ENCODE measurements around the gene NHLRC1. TPM values are rescaled to one million over a fixed set of nuclear protein-coding genes. Genes with fewer than 3 reads are reported as not detected.

The NHLRC1 gene
- polyA plus RNA-seq, 1 donor from 2014 or later = 0.32 TPM

GRCh38 chr6:18148304-18149025 is 26.0 kb upstream of the NHLRC1 start:
- Histone ChIP-seq H3K4me3 (ENCODE audit: low read length) (no peak overlapping the region), H3K27me3 (ENCODE audit: insufficient read depth, low read depth, low read length) (no peaks in the 10 kb centered on the region), H3K27ac (ENCODE audit: low read length) (no peak overlapping the region), H2AFZ (ENCODE audit: low read depth, low read length) (no peak overlapping the region), H4K20me1 (ENCODE audit: insufficient read depth) (no peaks in the 10 kb centered on the region), H3F3A (ENCODE audit: insufficient read depth, low read length, poor library complexity, severe bottlenecking) (no peaks in the 10 kb centered on the region), H3K9me3 (ENCODE audit: low read length) (no peaks in the 10 kb centered on the region), H3K36me3 (ENCODE audit: insufficient read depth, low read length) (no peaks in the 10 kb centered on the region), H3K9ac (ENCODE audit: low read length) (no peak overlapping the region), H3K79me2 (replicated peaks; ENCODE audit: insufficient read depth, low read length) (no peaks in the 10 kb centered on the region), H3K9me2 (ENCODE audit: insufficient read depth, low read length) (no peaks in the 10 kb centered on the region), H3K4me2 (ENCODE audit: low read length) (no peak overlapping the region)
- TF ChIP-seq EZH2 (IDR thresholded peaks at IDR 0.05; ENCODE audit: borderline replicate concordance, insufficient read depth, low read length, poor library complexity, severe bottlenecking) = no peak
- TF ChIP-seq SMC3 (conservative IDR thresholded peaks at IDR 0.05; ENCODE audit: poor library complexity) = no peak
- no peak for TF ChIP-seq MXI1 (conservative IDR thresholded peaks at IDR 0.05; ENCODE audit: poor library complexity, severe bottlenecking)
- no peak for TF ChIP-seq CTCF (IDR thresholded peaks at IDR 0.05; ENCODE audit: poor library complexity, severe bottlenecking)
- no peak for TF ChIP-seq RAD21 (conservative IDR thresholded peaks at IDR 0.05)
- TF ChIP-seq TAF1 (IDR thresholded peaks at IDR 0.05; ENCODE audit: low read depth) = no peak
- TF ChIP-seq EP300 (conservative IDR thresholded peaks at IDR 0.05; ENCODE audit: poor library complexity, severe bottlenecking) = no peak
- TF ChIP-seq REST (IDR thresholded peaks at IDR 0.05; ENCODE audit: borderline replicate concordance) = no peak
- no peak for TF ChIP-seq POLR2AphosphoS5 (IDR thresholded peaks at IDR 0.05)

GRCh38 chr6:18147616-18148015 is 25.1 kb upstream of the NHLRC1 start:
- no peak for TF ChIP-seq SMC3 (conservative IDR thresholded peaks at IDR 0.05; ENCODE audit: poor library complexity)
- TF ChIP-seq CTCF (IDR thresholded peaks at IDR 0.05; ENCODE audit: poor library complexity, severe bottlenecking) = no peak
- TF ChIP-seq REST (IDR thresholded peaks at IDR 0.05; ENCODE audit: borderline replicate concordance) = no peak
- no peak for TF ChIP-seq EZH2 (IDR thresholded peaks at IDR 0.05; ENCODE audit: borderline replicate concordance, insufficient read depth, low read length, poor library complexity, severe bottlenecking)
- no peak for TF ChIP-seq MXI1 (conservative IDR thresholded peaks at IDR 0.05; ENCODE audit: poor library complexity, severe bottlenecking)
- TF ChIP-seq TAF1 (IDR thresholded peaks at IDR 0.05; ENCODE audit: low read depth) = no peak
- TF ChIP-seq EP300 (conservative IDR thresholded peaks at IDR 0.05; ENCODE audit: poor library complexity, severe bottlenecking) = no peak
- no peak for TF ChIP-seq POLR2AphosphoS5 (IDR thresholded peaks at IDR 0.05)
- no peak for TF ChIP-seq RAD21 (conservative IDR thresholded peaks at IDR 0.05)
- no peaks in the 10 kb centered on the region for H3K27me3 ChIP-seq (ENCODE audit: insufficient read depth, low read depth, low read length)
- H3K4me2 ChIP-seq (ENCODE audit: low read length) = no peak overlapping the region
- no peaks in the 10 kb centered on the region for H3K9me3 ChIP-seq (ENCODE audit: low read length)
- H3K27ac ChIP-seq (ENCODE audit: low read length) = no peak overlapping the region
- no peaks in the 10 kb centered on the region for H3K79me2 ChIP-seq (replicated peaks; ENCODE audit: insufficient read depth, low read length)
- no peaks in the 10 kb centered on the region for H4K20me1 ChIP-seq (ENCODE audit: insufficient read depth)
- H2AFZ ChIP-seq (ENCODE audit: low read depth, low read length) = no peak overlapping the region
- H3K4me3 ChIP-seq (ENCODE audit: low read length) = no peak overlapping the region
- no peaks in the 10 kb centered on the region for H3F3A ChIP-seq (ENCODE audit: insufficient read depth, low read length, poor library complexity, severe bottlenecking)
- no peaks in the 10 kb centered on the region for H3K36me3 ChIP-seq (ENCODE audit: insufficient read depth, low read length)
- no peak overlapping the region for H3K9ac ChIP-seq (ENCODE audit: low read length)
- H3K9me2 ChIP-seq (ENCODE audit: insufficient read depth, low read length) = no peaks in the 10 kb centered on the region

Measured in neural cell (in vitro differentiated cells).